CD4-positive, alpha-beta T cell treated with Interferon gamma for 1 hour (primary cell): ENCODE measurements around the gene RAB3D.
"Not testable (repeated sequence)": the region's sequence is repeated elsewhere in the genome, so short reads cannot be mapped to it uniquely, and the experiment has no call there.

Experiments
- DNase-seq: peaks from one replicate; pipeline ENCODE4 v3.0.0-alpha.2; 2020

The RAB3D gene, protein sequence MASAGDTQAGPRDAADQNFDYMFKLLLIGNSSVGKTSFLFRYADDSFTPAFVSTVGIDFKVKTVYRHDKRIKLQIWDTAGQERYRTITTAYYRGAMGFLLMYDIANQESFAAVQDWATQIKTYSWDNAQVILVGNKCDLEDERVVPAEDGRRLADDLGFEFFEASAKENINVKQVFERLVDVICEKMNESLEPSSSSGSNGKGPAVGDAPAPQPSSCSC

DNA sequence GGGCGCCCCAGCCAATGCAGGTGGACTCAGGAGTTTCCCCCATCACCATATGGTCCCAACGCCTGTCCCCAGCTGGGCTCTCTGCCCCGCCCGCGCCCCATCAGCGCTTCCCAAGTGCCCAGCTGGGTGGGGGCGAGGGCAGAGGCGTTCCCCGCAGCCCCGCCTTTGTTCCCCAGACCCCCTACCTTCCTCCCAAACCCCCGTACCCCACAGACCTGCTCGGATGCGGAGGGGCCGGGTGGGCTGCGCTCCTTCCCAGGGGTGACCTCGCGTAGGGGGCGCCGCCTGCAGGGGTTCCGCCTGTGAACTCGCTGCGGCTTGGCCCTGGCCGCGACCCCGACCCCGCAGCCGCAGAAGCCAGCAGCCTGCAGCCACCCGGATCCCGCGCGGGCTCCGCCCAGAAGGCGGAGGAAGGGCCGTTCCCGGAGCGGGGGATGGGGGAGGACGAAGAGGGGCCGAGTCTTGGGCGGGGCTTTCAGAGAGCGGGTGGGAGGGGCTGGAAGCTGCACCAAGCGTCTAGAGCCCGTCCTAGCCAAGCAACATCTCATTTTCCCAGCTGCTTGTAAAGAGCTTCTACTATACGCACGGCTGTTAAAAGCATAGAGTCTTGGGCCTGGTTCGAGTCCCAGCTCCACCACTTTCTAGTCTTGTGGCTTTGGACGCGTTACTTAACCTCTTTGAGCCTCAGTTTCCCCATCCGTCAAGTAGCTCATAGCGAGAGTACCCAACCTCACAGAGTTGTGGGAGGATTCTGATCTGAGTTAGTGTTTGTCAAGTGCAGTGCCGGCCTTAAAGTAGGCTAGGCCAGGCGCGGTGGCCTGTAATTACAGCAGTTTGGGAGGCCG, at the start of gene RAB3D:
Gene RAB3D (minus strand): TSS at position 404 of the 845 bp plus-strand sequence. CDS start 2,258 bp downstream, outside the sequence.
- peak; percentile 82 for DNase-seq

GRCh38 chr19:11387162-11388034, 47.9 kb upstream of the RAB3D start:
- DNase-seq = peak; percentile 21

GRCh38 chr19:11384778-11385129, 45.3 kb upstream of the RAB3D start:
- no peak for DNase-seq

DNA sequence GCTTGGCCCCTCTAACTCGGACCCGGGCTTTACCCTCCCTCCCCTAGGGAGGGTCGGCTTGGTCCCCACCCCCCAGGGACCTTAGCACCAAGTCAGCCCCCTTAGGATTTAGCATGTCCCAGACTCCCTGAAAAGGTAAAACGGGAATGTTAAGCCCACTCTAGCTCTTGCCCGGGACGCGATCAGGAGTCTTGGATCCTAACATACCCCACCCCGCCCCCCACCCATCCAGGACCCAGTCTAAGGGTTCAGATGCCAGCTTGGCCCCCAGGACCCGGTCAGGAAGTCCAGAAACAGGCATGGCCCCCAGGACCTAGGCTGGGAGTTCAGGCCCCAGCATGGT, 44.2 kb upstream of the RAB3D start:
- DNase-seq = no peak

- peak; percentile 63 for DNase-seq
Measured at GRCh38 chr19:11382898-11383705, 43.6 kb upstream of the RAB3D start.

GRCh38 chr19:11380653-11381537, 41.4 kb upstream of the RAB3D start:
- DNase-seq = peak; percentile 98

- DNase-seq = no peak
Measured at GRCh38 chr19:11379857-11380350, 40.4 kb upstream of the RAB3D start.

DNA sequence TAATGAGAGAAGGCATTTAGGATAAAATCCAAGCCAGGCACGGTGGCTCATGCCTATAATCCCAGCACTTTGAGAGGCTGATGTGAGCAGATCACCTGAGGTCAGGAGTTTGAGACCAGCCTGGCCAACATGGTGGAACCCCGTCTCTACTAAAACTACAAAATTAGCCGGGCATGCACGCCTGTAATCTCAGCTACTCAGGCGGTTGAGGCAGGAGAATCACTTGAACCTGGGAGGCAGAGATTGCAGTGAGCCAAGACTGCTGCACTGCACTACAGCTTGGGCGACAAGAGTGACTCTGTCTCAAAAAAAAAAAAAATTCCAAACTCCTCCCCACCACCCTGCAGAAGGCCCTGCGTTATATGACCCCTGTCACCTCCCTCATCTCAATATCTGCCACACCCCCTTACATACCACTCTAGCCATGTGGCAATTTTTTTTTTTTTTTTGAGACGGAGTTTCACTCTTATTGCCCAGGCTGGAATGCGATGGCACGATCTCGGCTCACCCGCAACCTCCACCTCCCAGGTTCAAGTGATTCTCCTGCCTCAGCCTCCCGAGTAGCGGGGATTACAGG, 39.9 kb upstream of the RAB3D start:
- not testable (repeated sequence) for DNase-seq

GRCh38 chr19:11378319-11379189, 39.1 kb upstream of the RAB3D start:
- peak; percentile 18 for DNase-seq

DNA sequence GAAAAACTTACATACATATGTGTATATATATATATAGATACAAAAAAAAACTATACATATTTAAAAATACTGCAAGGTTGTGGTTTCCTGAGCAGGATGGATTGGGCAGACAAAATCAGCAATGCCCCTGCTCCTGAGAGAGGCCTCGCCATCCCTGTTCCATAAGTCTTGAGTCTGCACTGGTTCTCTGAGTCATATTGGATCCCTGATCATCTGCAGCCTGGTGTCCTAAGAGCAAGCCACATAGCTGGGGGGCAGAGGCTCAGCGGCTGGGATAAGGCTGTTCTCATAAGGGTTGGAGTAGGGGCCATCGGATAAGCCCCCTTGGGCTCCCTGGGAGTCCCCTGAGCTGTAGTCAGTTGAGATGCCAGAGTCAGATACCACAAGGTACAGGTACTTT, 38.3 kb upstream of the RAB3D start:
- DNase-seq = no peak

- DNase-seq = no peak
Measured at GRCh38 chr19:11377237-11377636, 37.8 kb upstream of the RAB3D start.

DNA sequence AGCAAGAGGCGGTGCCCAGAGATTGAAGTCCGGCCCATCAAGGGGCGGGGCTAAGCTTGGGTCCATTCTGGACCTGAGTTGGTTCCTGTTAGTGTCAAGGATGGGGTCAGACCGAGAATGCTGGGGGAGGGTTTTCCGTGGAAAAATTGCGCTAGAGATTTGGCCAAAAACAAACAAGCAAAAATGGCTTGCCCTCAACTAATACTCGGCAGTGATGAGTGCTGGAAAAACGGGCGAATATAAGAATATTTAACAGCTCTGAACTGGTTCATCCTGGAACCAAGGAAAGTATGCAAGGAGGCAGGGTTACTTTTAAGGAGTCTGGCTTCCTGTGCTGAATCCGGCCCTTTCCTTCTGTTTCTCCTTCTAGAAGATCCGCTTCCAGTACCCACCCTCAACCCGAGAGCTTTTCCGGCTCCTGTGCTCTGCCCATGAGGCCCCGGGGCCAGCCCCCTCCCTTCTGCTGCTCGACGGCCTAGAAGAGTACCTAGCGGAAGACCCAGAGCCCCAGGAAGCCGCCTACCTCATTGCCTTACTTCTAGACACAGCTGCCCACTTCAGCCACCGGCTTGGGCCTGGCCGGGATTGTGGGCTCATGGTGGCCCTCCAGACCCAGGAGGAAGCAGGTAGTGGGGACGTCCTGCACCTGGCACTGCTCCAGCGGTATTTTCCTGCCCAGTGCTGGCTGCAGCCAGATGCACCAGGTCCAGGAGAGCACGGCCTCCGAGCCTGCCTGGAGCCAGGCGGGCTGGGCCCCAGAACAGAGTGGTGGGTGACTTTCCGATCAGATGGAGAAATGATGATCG, 35.9 kb upstream of the RAB3D start:
- DNase-seq = peak; percentile 75

GRCh38 chr19:11374433-11375142, 35.1 kb upstream of the RAB3D start, which contains the start of gene SWSAP1:
Gene SWSAP1 (plus strand): TSS chr19:11374666. CDS start chr19:11374681, 15 bp downstream.
- DNase-seq = peak; percentile 99

- DNase-seq = no peak
Measured at GRCh38 chr19:11373885-11374432, 34.5 kb upstream of the RAB3D start.

DNA sequence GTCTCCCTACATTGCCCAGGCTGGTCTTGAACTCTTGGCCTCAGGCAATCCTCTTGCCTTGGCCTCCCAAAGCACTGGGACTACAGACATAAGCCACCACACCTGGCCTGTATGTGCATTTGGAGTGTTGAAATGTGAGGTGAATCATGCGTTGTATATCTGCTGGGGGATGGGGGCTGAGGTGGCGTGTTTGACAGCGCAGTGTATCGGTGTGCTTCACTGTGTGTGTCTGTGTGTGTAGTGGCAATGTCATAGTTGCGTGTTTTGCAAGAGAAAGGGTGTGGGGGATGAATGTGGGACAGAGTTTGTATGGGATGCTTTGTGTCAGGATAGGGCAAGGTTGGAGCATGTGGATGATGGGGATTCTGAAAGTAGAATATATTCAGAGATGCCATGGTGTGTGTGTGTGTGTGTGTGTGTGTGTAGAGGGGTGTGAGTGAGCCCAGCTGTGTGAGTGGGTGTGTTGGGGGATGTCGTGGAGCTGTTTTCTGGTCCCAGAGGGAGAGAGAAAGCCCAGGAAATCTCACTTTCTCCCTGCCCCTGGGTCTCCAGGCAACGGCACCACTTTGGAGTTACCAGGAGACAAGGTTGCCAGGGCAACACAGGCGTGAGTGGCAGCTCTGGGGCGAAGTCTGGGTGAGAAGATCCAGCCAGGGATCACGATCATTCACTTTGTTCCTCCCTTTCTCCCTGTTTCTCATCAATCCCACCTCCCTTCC, 33.9 kb upstream of the RAB3D start:
- no peak for DNase-seq

- DNase-seq = no peak
Measured at GRCh38 chr19:11370744-11371143, 31.3 kb upstream of the RAB3D start.

- DNase-seq = no peak
Measured at GRCh38 chr19:11367528-11367927, 28.1 kb upstream of the RAB3D start.
